Medulla oblongata (tissue), 1 donor: ENCODE measurements around the gene ADSL.

Experiments
- DNase-seq: peaks from one replicate; pipeline ENCODE4 v3.0.0-alpha.2; 2015; ENCODE audit errors: extremely low spot score

The ADSL gene

GRCh38 chr22:40418366-40419201 lies 72.3 kb downstream of the ADSL start:
- no peak for DNase-seq

GRCh38 chr22:40419718-40420117 lies 73.4 kb downstream of the ADSL start:
- no peak for DNase-seq

DNA sequence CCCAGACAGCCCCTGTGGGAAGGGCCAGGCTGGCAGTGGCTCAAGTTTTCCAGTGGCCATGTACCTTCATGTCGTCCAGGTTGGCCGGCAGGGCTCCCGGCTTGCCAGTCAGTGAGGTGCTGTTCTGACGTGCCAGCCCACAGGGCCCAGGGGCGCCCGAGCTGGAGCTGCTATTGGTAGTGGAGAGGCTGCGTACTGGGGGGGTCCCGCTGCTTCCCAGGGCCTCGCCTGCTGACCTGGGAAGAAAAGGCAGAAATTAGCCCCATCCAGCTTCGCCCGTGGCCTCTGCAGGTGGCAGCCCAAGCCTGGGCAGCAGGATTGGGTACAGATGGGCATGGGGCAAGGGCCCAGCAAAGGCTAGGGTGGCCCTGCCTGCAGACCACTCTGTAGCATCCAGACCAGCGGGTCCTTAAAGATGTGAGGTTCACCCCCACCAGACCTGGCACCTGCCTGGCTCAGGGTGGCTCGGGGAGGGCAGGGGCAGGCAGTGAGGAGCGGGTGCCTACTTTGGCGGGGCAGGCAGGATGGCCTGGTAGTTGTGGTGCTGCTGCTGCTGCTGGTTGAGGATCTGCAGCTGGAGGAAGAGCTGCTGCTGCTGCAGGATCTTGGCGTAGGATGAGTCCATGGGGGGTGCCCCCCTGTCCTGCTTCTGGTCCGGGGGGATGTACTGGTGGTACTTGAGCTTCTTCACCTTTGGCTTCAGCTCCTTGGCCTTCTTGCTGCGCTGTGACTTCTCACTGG lies 74.2 kb downstream of the ADSL start:
- DNase-seq: no peak

- DNase-seq: no peak
Measured at GRCh38 chr22:40421082-40421350, 74.7 kb downstream of the ADSL start.

- no peak for DNase-seq
Measured at GRCh38 chr22:40421941-40422340, 75.6 kb downstream of the ADSL start.

DNA sequence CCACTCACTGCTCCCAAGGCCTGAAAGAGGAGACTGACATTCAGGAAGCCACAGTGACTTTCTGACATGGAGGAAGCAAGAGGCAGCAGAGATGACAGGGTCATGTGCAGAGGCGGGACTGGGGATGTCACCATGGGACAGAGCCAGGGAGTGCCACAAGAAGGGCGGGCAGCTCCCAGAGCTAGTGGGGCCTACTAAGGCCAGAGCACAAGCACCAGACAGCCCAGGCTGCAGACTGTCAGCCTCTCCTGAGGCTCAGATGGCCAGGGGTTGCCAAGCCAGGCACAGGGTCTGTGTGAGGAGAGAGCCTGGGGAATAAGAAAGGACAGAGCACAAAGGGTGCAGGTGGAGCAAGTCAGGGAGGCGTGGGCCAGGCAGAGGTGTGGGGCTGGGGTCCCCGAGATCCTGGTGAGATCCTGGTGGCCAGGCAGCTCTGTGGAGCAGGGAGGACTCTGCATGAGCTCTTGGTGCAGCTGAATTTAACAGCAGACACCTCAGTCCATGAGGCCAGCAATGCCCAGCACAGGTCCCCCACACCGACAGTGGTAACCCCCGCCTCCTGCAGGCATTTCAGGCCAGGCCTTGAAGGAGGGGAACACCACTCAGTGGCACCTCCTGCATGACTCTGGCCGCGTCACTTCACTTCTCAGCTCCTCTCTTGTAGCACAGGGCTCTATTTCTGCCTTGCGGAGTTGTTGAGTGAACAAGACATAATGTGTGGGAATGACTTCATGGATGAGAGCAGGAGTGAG lies 76.4 kb downstream of the ADSL start:
- DNase-seq: peak; percentile 35

DNA sequence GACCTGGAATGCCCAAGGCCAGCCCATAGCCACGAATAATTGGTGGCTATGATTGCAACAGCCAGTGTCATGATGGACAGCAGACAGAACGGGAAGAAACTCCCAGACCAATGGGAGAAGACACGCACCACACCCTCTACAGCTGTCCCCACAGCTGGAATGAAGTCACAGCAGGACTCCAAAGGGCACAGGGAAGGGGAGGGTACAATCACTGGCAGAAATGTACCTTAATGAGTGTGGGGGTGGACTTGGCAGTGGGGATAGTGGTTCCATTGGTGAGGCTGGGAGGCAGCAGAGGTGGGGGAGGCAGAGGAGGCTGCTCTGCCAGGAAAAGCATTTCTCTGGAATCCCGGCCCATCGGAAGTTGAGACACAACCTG lies 77.0 kb downstream of the ADSL start:
- no peak for DNase-seq

- no peak for DNase-seq
Measured at GRCh38 chr22:40423882-40424640, 77.8 kb downstream of the ADSL start.

GRCh38 chr22:40425082-40425481 lies 78.8 kb downstream of the ADSL start:
- no peak for DNase-seq

GRCh38 chr22:40426594-40427333 lies 80.5 kb downstream of the ADSL start:
- peak; percentile 98 for DNase-seq

- no peak for DNase-seq
Measured at GRCh38 chr22:40428796-40429195, 82.5 kb downstream of the ADSL start.

DNA sequence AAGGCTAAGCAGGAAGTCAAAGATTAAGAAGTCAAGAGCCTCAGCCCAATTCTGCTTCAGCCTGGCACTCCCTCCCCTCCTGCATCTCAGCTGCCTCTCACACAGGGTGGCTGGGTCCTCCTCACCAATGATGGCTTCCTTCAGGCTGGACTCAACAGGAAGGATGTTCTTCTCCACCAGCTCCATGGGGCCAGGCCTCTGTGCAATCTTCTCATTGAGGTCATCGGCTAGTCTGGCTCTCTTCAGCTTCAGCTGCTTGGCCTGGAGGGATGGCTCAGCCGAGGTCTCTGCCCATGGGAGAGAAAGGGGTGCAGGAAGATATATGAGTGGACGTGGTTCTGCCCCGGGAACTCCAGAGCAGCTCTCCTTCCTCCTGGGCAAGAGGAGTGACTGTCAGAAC lies 83.2 kb downstream of the ADSL start:
- DNase-seq: no peak

GRCh38 chr22:40430991-40431390 lies 84.7 kb downstream of the ADSL start:
- no peak for DNase-seq

DNA sequence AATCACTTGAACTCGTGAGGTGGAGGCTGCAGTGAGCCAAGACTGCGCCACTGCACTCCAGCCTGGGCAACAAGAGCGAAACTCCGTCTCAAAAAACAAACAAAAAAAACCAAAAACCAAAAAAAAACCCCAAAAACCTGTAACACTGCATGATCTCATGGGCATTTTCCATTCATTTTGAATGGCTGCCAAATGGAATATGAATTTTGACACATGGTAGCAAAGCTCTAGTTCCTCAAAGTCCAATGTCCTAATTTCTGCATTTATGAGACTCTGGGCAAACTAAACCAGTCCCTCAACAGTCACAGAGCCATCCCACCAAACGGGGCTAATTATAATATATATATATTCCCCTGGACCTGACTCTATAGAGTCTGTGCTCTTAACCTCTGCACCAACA lies 85.9 kb downstream of the ADSL start:
- DNase-seq: no peak

- no peak for DNase-seq
Measured at GRCh38 chr22:40432625-40433024, 86.3 kb downstream of the ADSL start.

DNA sequence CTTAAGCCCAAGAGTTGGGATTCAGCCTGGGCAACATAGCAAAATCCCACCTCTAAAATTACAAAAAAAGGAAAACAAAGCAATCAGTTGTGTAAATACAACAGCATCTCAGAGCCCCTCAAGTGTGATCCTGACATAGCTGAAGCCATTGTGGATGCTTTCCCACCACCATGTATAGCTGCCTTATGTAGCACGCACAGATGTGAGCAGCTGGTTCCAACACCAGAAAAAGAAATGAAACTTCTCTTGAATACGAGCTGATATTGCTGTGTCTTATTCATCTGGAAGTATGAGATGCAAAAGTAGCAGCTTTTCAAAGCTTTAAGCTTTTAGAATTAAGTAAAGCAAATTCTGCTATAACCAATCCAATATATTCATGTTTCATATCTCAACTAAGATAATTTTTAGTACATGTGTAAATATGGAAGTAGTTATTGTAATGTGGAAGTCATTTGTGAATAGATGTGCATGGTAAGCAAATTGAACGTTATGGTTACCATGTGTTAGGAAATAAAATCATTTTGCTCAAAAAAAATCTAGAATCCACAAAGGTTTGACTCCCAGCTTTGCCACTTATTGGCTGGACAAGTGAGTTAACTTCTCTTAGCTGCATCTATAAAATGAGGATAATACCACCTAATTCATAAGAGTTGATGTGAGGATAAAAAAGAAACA lies 87.3 kb downstream of the ADSL start:
- DNase-seq: no peak

GRCh38 chr22:40434106-40434505 lies 87.8 kb downstream of the ADSL start:
- DNase-seq: no peak

DNA sequence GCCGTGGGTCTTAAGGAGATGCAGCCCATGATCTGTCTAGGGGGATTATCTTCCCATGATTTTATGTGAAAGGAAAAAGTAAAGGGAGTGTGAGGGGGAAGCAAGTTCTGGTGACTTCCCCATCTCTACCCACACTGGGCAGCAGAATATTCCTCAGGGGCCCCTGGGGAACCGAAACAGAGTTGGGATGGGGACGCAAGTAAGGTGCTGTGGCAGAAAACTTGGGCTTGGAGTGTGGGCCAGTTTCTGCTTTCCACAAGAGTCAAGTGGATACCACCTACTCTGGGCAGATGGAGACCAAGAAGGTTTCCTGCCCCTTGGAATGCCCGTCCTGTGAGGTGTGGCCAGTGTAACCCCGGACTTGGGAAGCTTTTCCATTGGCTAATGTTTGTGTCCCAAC lies 88.4 kb downstream of the ADSL start:
- DNase-seq: no peak

GRCh38 chr22:40436505-40437431 lies 90.5 kb downstream of the ADSL start:
- peak; percentile 84 for DNase-seq
